Measurements from ENCODE around the gene FILIP1. TPM values are rescaled to one million over a fixed set of nuclear protein-coding genes. Genes with fewer than 3 reads are reported as not detected.

The FILIP1 gene
- polyA plus RNA-seq, 3 donors: not detected

DNA sequence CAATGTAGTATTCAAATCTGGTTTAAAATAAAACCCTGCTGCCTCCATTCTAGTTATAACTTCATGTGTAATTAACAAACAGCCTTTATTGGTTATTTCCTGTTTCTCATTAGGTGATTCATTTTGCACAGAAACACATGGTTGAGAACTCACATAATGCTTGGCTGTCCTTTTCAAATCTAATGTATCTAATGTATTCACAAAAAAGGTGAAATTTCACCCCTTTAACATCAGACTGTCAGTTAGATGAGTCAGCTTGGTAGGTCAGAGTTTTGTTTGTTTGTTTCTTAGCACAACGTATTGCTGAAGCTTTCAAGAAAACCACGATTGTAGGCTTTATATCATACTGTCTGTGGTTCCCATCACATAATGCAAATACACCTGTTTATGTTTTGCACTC is 130.3 kb downstream of the FILIP1 start:
- H3K9me3 Mint-ChIP-seq: peaks cover 0 to 4% (median 0%) of the 10 kb centered on the region in 7 donors
- H3K36me3 ChIP-seq (replicated peaks in 1 of 2; ENCODE audit: control insufficient read depth in 1 of 2, insufficient read depth in 2 of 2, low read length in 2 of 2): no peaks in the 10 kb centered on the region
- H2AFZ ChIP-seq (ENCODE audit: insufficient read depth, low read depth, low read length, poor library complexity, severe bottlenecking): no peak overlapping the region
- H3K27ac Mint-ChIP-seq: no peak overlapping the region
- intact Hi-C loops (cut with micrococcal nuclease): no loop called here
- no peaks in the 10 kb centered on the region for H3K9me3 ChIP-seq (replicated peaks in 1 of 2; ENCODE audit: control insufficient read depth in 1 of 2, insufficient read depth in 1 of 2, low read length in 2 of 2)
- no peaks in the 10 kb centered on the region for H3K4me1 Mint-ChIP-seq
- H3K4me3 Mint-ChIP-seq: no peak overlapping the region
- no peak overlapping the region for H3K27ac ChIP-seq (ENCODE audit: low read depth in 1 of 2, low read length in 2 of 2)
- no peaks in the 10 kb centered on the region for H3K4me1 ChIP-seq (ENCODE audit: control insufficient read depth in 1 of 2, insufficient read depth in 2 of 2, low read length in 2 of 2)
- no peak for DNase-seq
- TF ChIP-seq, protein P1, sequence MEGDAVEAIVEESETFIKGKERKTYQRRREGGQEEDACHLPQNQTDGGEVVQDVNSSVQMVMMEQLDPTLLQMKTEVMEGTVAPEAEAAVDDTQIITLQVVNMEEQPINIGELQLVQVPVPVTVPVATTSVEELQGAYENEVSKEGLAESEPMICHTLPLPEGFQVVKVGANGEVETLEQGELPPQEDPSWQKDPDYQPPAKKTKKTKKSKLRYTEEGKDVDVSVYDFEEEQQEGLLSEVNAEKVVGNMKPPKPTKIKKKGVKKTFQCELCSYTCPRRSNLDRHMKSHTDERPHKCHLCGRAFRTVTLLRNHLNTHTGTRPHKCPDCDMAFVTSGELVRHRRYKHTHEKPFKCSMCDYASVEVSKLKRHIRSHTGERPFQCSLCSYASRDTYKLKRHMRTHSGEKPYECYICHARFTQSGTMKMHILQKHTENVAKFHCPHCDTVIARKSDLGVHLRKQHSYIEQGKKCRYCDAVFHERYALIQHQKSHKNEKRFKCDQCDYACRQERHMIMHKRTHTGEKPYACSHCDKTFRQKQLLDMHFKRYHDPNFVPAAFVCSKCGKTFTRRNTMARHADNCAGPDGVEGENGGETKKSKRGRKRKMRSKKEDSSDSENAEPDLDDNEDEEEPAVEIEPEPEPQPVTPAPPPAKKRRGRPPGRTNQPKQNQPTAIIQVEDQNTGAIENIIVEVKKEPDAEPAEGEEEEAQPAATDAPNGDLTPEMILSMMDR (IDR thresholded peaks at IDR 0.05): no peak
- H3K36me3 Mint-ChIP-seq: no peaks in the 10 kb centered on the region
- H3K4me2 ChIP-seq (replicated peaks; ENCODE audit: extremely low read depth, low read length, poor library complexity, severe bottlenecking): no peak overlapping the region
- no peaks in the 10 kb centered on the region for H3K27me3 ChIP-seq (ENCODE audit: control insufficient read depth in 2 of 2, insufficient read depth in 2 of 2, low read length in 2 of 2)
- H3K79me2 ChIP-seq (ENCODE audit: insufficient read depth, low read length): no peaks in the 10 kb centered on the region
- H3K4me3 ChIP-seq (replicated peaks in 1 of 3; ENCODE audit: low read depth in 2 of 3, low read length in 3 of 3): no peak overlapping the region
- H3K9ac ChIP-seq (ENCODE audit: insufficient read depth, low read length, poor library complexity, severe bottlenecking): no peak overlapping the region
- H3K27me3 Mint-ChIP-seq (ENCODE audit: low read depth in 3 of 3): peaks cover 2 to 7% (median 3%) of the 10 kb centered on the region in 3 donors
- no peaks in the 10 kb centered on the region for H4K20me1 ChIP-seq (ENCODE audit: insufficient read depth, low read length)
- WGBS (ENCODE audit: insufficient coverage): no CpG with 5 or more reads among the region's 2 CpGs

DNA sequence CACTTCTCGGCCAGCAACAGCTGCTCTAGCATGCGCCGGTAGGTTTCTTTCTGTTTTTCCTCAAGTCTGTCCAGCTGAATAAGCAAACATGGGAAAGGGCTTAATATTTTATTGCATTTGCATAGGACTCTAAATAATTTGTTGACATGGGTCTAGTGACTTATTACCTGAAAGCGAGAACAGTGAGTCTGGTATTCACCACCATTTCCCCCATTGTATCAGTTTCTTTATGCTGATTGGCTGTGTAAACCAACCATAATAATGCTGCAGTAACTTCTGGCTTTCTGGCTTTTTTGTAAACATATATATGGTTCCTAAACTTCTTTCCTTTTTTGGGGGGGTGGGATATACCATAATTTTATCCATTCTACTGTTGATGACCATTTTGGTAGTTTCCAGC is 140.0 kb downstream of the FILIP1 start:
- peaks cover 17 to 26% (median 22%) of the 10 kb centered on the region in 3 donors for H3K27me3 Mint-ChIP-seq (ENCODE audit: low read depth in 3 of 3)
- Histone ChIP-seq H3K27me3 (ENCODE audit: control insufficient read depth in 2 of 2, insufficient read depth in 2 of 2, low read length in 2 of 2) (peaks cover 15 to 22% of the 10 kb centered on the region in 2 donors), H3K27ac (ENCODE audit: low read depth in 1 of 2, low read length in 2 of 2) (no peak overlapping the region), H3K4me1 (ENCODE audit: control insufficient read depth in 1 of 2, insufficient read depth in 2 of 2, low read length in 2 of 2) (no peaks in the 10 kb centered on the region), H3K79me2 (ENCODE audit: insufficient read depth, low read length) (no peaks in the 10 kb centered on the region), H3K4me2 (replicated peaks; ENCODE audit: extremely low read depth, low read length, poor library complexity, severe bottlenecking) (no peak overlapping the region), H3K4me3 (replicated peaks in 1 of 3; ENCODE audit: low read depth in 2 of 3, low read length in 3 of 3) (no peak overlapping the region), H3K9me3 (replicated peaks in 1 of 2; ENCODE audit: control insufficient read depth in 1 of 2, insufficient read depth in 1 of 2, low read length in 2 of 2) (no peaks in the 10 kb centered on the region), H2AFZ (ENCODE audit: insufficient read depth, low read depth, low read length, poor library complexity, severe bottlenecking) (no peak overlapping the region), H3K9ac (ENCODE audit: insufficient read depth, low read length, poor library complexity, severe bottlenecking) (no peak overlapping the region), H4K20me1 (ENCODE audit: insufficient read depth, low read length) (no peaks in the 10 kb centered on the region), H3K36me3 (replicated peaks in 1 of 2; ENCODE audit: control insufficient read depth in 1 of 2, insufficient read depth in 2 of 2, low read length in 2 of 2) (no peaks in the 10 kb centered on the region)
- peaks cover 0 to 3% (median 0%) of the 10 kb centered on the region in 7 donors for H3K9me3 Mint-ChIP-seq
- H3K4me3 Mint-ChIP-seq: no peak overlapping the region
- H3K36me3 Mint-ChIP-seq: no peaks in the 10 kb centered on the region
- H3K27ac Mint-ChIP-seq: no peak overlapping the region
- intact Hi-C loops (cut with micrococcal nuclease): no loop called here
- H3K4me1 Mint-ChIP-seq: no peaks in the 10 kb centered on the region
- 94% methylated on average over 3 of the region's 4 CpGs for WGBS (ENCODE audit: insufficient coverage)
- no peak for DNase-seq
- TF ChIP-seq, protein P1 (IDR thresholded peaks at IDR 0.05): no peak
